Left ventricle myocardium inferior (tissue), 1 donor: ENCODE measurements around the gene KCNC4. TPM values are rescaled to one million over a fixed set of nuclear protein-coding genes. Genes with fewer than 3 reads are reported as not detected.

Experiments used
- DNase-seq: peaks from one replicate; pipeline ENCODE4 v3.0.0-alpha.2; 2020
- H3K27ac ChIP-seq: fragments of 200-600 bp; replicated peaks from 2 replicates; pipeline ENCODE4 v1.8.0; 2021
- H3K27me3 ChIP-seq: fragments of 200-600 bp; 2 replicates; pipeline ENCODE4 v1.8.0; 2021; ENCODE audit warnings: low read depth
- H3K36me3 ChIP-seq: fragments of 200-600 bp; 2 replicates; pipeline ENCODE4 v1.8.0; 2021
- H3K4me1 ChIP-seq: fragments of 200-600 bp; 2 replicates; pipeline ENCODE4 v1.8.0; 2021
- H3K4me3 ChIP-seq: fragments of 200-600 bp; 2 replicates; pipeline ENCODE4 v1.8.0; 2021; ENCODE audit warnings: mild to moderate bottlenecking, moderate library complexity
- H3K9me3 ChIP-seq: fragments of 200-600 bp; replicated peaks from 2 replicates; pipeline ENCODE4 v1.8.0; 2021
- intact Hi-C: fragments of 100-400 bp; cut with micrococcal nuclease; formaldehyde crosslinking; loops from one replicate; pipeline ENCODE4 v1.11.0; 2022
- total RNA-seq: library from RNA; stranded (reverse); fragmentation: NEBNext Ultra II Directional; extraction: Animal tissue kit (Norgen Biotek cat#: 25700); gene quantifications from one replicate; pipeline ENCODE4 v1.2.1, GENCODE V29; 2021
- TF ChIP-seq, protein P1 (sequence below): fragments of 200-600 bp; IDR thresholded peaks from 2 replicates; pipeline ENCODE4 v1.8.0; 2021; ENCODE audit warnings: antibody characterized with exemption, mild to moderate bottlenecking, borderline replicate concordance
- donor health status: DM: no; HTN: yes; CAD: no; lungs with severe emphysema.

Gene KCNC4
- total RNA-seq, 1 donor from 2014 or later = 6.1 TPM

DNA sequence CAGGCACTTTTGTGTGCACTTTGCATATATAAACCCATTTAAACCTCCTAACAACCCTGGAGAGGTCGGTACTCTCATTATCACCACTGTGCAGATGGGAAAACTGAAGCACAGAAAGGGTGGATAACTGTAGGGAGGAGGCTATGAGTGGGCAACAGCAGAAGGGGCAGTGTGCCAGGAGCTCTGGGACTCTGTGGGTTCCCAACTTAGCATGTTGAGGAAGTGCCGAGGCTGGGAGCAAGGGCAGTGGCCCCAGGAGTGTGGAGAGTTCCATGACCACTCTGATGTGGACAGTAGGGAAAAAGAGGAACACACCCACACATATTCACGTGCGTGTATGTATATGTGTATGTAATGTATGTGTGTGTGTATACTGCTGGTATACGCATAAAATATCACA lies 25.7 kb upstream of the KCNC4 start:
- TF ChIP-seq, protein P1, sequence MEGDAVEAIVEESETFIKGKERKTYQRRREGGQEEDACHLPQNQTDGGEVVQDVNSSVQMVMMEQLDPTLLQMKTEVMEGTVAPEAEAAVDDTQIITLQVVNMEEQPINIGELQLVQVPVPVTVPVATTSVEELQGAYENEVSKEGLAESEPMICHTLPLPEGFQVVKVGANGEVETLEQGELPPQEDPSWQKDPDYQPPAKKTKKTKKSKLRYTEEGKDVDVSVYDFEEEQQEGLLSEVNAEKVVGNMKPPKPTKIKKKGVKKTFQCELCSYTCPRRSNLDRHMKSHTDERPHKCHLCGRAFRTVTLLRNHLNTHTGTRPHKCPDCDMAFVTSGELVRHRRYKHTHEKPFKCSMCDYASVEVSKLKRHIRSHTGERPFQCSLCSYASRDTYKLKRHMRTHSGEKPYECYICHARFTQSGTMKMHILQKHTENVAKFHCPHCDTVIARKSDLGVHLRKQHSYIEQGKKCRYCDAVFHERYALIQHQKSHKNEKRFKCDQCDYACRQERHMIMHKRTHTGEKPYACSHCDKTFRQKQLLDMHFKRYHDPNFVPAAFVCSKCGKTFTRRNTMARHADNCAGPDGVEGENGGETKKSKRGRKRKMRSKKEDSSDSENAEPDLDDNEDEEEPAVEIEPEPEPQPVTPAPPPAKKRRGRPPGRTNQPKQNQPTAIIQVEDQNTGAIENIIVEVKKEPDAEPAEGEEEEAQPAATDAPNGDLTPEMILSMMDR = no peak
- Histone ChIP-seq H3K4me3 (no peak overlapping the region), H3K27me3 (peaks cover 7% of the 10 kb centered on the region), H3K9me3 (no peaks in the 10 kb centered on the region), H3K36me3 (no peaks in the 10 kb centered on the region), H3K4me1 (peaks cover 46% of the 10 kb centered on the region), H3K27ac (no peak overlapping the region)
- intact Hi-C loops = no loop called here
- DNase-seq = no peak

DNA sequence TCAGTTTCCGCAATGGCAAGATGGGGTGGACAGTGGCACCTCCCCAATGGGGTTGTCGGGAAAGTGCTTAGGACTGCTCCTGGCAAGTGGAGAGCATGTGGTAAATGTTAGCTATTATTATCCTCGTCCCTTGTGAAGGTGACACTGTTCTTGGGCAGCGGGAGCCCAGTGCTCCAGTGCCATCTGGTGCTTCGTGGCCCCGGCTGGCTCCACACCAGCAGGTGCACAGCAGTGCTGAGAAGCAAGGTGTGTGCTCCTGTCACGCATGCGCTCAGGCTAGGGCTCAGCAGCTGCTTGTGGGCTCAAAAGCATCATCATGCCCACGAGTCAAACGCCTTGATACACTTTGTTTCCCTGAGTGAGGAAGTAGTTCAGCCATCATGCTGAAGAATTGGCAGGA lies 24.9 kb upstream of the KCNC4 start:
- Histone ChIP-seq H3K9me3 (no peaks in the 10 kb centered on the region), H3K4me1 (peaks cover 51% of the 10 kb centered on the region), H3K27me3 (peaks cover 7% of the 10 kb centered on the region), H3K4me3 (no peak overlapping the region), H3K27ac (no peak overlapping the region), H3K36me3 (no peaks in the 10 kb centered on the region)
- DNase-seq = peak; percentile 46
- TF ChIP-seq, protein P1 = peak; percentile 27
- intact Hi-C loops = no loop called here

DNA sequence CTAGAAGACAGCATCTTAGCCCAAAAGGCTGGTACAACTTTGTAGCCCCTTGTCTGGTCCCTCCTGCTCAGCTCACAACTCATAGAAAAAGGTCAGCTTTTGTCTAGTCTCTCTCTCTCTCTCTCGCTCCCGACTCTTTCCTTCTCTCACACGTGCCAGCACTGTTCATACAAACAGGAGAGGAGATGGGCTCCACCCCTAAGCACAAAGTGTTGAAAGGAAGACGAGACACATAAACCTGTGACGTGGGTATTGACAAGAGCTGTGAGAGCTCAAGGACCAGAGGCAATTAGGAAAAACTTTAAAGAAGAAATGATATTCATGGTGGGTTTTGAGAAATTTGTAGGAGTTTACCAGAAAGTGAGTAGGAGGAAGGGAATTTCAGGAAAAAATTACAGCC lies 23.6 kb upstream of the KCNC4 start:
- Histone ChIP-seq H3K4me1 (peaks cover 57% of the 10 kb centered on the region), H3K27ac (peak overlapping the region; percentile 76)
- intact Hi-C loops = no loop called here

DNA sequence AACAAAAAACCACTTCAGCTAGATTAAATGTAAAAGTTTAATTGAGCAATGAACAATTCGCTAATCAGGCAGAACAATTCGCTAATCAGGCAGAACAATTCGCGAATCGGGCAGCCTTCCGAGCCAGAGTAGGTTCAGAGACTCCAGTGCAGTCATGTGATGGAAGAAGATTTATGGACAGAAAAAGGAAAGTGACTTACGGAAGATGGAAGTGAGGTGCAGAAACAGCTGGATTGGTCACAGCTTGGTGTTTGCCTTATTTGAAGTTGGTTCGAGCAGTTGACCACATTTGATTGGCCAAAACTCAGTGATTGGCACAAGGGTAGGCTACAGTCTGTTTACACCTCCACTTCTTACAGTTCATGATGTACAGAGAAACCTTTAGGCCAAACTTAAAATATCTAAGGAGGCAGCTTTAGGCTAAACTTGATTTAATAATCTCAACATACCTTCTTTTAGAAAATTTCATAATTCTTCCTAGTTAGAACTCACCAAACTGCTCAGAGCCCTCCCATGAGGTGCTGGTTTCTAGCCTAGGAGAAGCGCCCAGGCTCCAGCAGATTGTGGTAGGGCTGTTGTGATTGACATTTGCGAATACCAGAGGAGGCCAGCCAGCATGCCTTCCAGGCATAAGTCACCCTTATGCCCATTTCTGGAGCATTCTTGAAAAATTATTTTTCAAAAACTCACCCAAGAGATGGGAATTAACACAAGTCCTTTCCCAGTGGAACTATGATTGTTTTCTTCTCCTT lies 22.8 kb upstream of the KCNC4 start:
- DNase-seq = no peak
- Histone ChIP-seq H3K27me3 (no peaks in the 10 kb centered on the region), H3K27ac (peak overlapping the region; percentile 76), H3K4me1 (peaks cover 57% of the 10 kb centered on the region), H3K36me3 (no peaks in the 10 kb centered on the region), H3K4me3 (no peak overlapping the region), H3K9me3 (no peaks in the 10 kb centered on the region)
- TF ChIP-seq, protein P1 = no peak
- intact Hi-C loops = no loop called here

More for the DNA sequence above, 23.6 kb upstream of the KCNC4 start:
- DNase-seq = no peak
- H3K36me3 ChIP-seq = no peaks in the 10 kb centered on the region
- no peaks in the 10 kb centered on the region for H3K9me3 ChIP-seq
- no peaks in the 10 kb centered on the region for H3K27me3 ChIP-seq
- TF ChIP-seq, protein P1 = no peak
- H3K4me3 ChIP-seq = no peak overlapping the region

DNA sequence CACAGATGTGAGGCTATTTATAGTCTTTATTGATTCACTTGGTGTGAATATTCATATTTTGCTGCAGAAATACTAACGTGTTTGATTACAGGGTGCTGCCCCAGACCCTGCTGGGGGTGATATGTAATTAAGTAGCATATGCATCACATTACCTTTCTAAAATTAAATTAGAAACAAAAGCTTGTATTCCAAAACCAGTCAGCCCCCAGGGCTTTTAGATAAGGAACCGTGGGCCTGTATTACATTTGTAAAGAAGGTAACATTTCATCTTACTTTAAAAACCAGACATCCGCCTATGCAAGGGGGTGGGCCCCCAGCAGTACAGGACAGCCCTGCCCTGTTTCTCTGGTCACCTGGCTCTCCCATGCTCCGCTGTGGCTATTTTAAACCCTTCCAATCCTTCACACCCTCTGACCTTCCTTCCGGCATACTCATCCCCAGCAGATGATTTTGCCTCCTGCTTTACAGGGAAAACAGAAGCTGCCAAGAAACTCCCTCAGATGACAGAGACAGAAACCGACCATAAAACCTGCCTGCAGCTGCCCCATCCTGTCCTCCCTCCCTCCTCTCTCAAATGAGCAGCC lies 22.0 kb upstream of the KCNC4 start:
- Histone ChIP-seq H3K4me1 (peaks cover 57% of the 10 kb centered on the region), H3K27ac (peak overlapping the region; percentile 76), H3K27me3 (no peaks in the 10 kb centered on the region), H3K9me3 (no peaks in the 10 kb centered on the region), H3K4me3 (no peak overlapping the region), H3K36me3 (no peaks in the 10 kb centered on the region)
- intact Hi-C loops = no loop called here
- DNase-seq = no peak
- TF ChIP-seq, protein P1 = no peak
